ENCODE measurements around the gene RNASEL.
A peak's percentile ranks its signal among the peaks of the same experiment; 100 is the strongest.

The RNASEL gene

DNA sequence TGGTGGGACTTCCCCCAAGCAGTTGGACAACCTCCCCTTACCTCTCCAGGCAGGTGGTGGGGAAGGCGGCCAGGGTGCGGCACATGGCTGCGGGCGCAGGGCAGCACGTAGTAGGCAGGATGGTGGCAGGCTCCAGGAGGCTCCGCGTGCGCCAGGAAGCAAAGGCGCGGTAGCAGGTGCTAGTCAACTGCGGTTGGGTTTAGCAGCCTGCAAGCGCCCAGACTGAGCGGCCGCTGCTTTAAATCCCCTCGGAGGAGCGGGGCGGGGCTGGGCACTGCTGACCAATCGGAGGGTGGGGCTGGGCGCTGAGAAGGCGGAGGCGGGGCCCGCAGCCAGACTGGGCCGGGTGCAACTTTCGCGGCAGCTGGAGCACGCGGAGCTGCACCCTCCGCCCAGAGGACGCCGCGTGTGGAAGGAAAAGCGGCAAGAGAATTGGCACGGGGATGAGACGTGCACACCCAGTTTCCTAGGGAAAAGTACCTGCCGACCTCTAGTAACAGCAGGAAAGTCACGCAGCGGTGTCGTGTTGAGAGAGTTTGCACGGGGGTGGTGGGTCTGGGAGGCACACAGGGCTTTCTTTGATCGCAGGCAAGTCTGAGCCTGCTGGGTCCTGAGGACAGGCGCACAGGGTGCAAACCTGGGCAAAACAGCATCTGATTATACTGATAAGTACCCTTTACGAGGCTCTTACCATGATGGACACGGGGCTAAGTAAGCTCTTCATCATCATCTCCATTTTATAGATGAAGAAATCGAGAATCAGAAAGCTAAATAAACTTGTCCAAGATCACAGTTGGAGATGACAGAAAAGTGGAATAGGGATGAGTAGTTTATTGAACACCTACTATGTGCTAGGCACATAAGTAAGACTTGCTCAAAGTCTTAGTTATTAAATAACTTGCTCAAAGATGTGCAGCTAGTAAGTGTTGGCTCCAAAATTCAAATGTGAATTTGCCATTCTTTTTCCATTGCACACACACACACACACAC lies 15.4 kb upstream of the RNASEL start, which contains the start of gene RGS16 (continued):
- TF ChIP-seq ZXDB (tag by site-specific recombination; IDR thresholded peaks at IDR 0.05): peak; percentile 67; the same call in 1 of the 2 replicates
- no peak for TF ChIP-seq MYNN (tag by site-specific recombination; IDR thresholded peaks at IDR 0.05; ENCODE audit: borderline replicate concordance)
- TF ChIP-seq, protein P1, sequence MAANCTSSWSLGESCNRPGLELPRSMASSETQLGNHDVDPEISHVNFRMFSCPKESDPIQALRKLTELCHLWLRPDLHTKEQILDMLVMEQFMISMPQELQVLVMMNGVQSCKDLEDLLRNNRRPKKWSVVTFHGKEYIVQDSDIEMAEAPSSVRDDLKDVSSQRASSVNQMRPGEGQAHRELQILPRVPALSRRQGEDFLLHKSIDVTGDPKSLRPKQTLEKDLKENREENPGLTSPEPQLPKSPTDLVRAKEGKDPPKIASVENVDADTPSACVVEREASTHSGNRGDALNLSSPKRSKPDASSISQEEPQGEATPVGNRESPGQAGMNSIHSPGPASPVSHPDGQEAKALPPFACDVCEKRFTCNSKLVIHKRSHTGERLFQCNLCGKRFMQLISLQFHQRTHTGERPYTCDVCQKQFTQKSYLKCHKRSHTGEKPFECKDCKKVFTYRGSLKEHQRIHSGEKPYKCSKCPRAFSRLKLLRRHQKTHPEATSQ (tag by site-specific recombination; IDR thresholded peaks at IDR 0.05): peak; percentile 79; the same call in 1 of the 2 replicates
- no peak for TF ChIP-seq ZNF677 (tag by site-specific recombination; IDR thresholded peaks at IDR 0.05)
- TF ChIP-seq ZSCAN16 (tag by site-specific recombination; IDR thresholded peaks at IDR 0.05): peak; percentile 52; the same call in 1 of the 2 replicates
- TF ChIP-seq MZF1 (tag by site-specific recombination; IDR thresholded peaks at IDR 0.05; ENCODE audit: borderline replicate concordance): no peak; the same call in none of the 2 replicates
- TF ChIP-seq ZNF621 (tag by site-specific recombination; IDR thresholded peaks at IDR 0.05): no peak
- TF ChIP-seq ZBTB8A (tag by site-specific recombination; IDR thresholded peaks at IDR 0.05): peak; percentile 96
- TF ChIP-seq ZNF10 (tag by site-specific recombination; IDR thresholded peaks at IDR 0.05): peak; percentile 79
- TF ChIP-seq ZNF221 (tag by site-specific recombination; IDR thresholded peaks at IDR 0.05; ENCODE audit: borderline replicate concordance): no peak
- TF ChIP-seq ZNF843 (tag by site-specific recombination; IDR thresholded peaks at IDR 0.05): peak; percentile 84
- TF ChIP-seq ZNF837 (tag by site-specific recombination; IDR thresholded peaks at IDR 0.05): peak; percentile 86; the same call in 1 of the 2 replicates
- no peak for TF ChIP-seq ZNF404 (tag by site-specific recombination; IDR thresholded peaks at IDR 0.05)
- TF ChIP-seq ZBTB1 (tag by site-specific recombination; IDR thresholded peaks at IDR 0.05): peak; percentile 38; the same call in 1 of the 2 replicates
- TF ChIP-seq ZBTB7A (tag by site-specific recombination; IDR thresholded peaks at IDR 0.05; ENCODE audit: low read depth): no peak
- no peak for TF ChIP-seq ZNF639 (tag by site-specific recombination; IDR thresholded peaks at IDR 0.05)
- TF ChIP-seq KLF16 (tag by site-specific recombination; IDR thresholded peaks at IDR 0.05): peak; percentile 88
- TF ChIP-seq ZNF658 (tag by site-specific recombination; IDR thresholded peaks at IDR 0.05): no peak
- TF ChIP-seq, protein P2, sequence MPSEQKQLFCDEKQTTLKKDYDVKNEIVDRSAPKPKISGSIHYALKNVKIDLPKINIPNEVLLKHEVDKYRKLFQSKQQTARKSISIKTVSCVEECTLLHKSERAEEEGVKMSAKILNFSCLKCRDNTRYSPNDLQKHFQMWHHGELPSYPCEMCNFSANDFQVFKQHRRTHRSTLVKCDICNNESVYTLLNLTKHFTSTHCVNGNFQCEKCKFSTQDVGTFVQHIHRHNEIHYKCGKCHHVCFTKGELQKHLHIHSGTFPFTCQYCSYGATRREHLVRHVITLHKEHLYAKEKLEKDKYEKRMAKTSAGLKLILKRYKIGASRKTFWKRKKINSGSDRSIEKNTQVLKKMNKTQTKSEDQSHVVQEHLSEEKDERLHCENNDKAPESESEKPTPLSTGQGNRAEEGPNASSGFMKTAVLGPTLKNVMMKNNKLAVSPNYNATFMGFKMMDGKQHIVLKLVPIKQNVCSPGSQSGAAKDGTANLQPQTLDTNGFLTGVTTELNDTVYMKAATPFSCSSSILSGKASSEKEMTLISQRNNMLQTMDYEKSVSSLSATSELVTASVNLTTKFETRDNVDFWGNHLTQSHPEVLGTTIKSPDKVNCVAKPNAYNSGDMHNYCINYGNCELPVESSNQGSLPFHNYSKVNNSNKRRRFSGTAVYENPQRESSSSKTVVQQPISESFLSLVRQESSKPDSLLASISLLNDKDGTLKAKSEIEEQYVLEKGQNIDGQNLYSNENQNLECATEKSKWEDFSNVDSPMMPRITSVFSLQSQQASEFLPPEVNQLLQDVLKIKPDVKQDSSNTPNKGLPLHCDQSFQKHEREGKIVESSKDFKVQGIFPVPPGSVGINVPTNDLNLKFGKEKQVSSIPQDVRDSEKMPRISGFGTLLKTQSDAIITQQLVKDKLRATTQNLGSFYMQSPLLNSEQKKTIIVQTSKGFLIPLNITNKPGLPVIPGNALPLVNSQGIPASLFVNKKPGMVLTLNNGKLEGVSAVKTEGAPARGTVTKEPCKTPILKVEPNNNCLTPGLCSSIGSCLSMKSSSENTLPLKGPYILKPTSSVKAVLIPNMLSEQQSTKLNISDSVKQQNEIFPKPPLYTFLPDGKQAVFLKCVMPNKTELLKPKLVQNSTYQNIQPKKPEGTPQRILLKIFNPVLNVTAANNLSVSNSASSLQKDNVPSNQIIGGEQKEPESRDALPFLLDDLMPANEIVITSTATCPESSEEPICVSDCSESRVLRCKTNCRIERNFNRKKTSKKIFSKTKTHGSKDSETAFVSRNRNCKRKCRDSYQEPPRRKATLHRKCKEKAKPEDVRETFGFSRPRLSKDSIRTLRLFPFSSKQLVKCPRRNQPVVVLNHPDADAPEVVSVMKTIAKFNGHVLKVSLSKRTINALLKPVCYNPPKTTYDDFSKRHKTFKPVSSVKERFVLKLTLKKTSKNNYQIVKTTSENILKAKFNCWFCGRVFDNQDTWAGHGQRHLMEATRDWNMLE (tag by site-specific recombination; conservative IDR thresholded peaks at IDR 0.05; ENCODE audit: low read depth): no peak
- no peak for TF ChIP-seq ZNF248 (tag by site-specific recombination; IDR thresholded peaks at IDR 0.05)
- TF ChIP-seq ZNF513 (tag by site-specific recombination; IDR thresholded peaks at IDR 0.05): peak; percentile 83
- TF ChIP-seq ZNF394 (tag by site-specific recombination; IDR thresholded peaks at IDR 0.05; ENCODE audit: borderline replicate concordance): peak; percentile 69; the same call in 1 of the 2 replicates
- TF ChIP-seq ZNF146 (tag by site-specific recombination; IDR thresholded peaks at IDR 0.05): no peak
- TF ChIP-seq ZNF830 (tag by site-specific recombination; IDR thresholded peaks at IDR 0.05; ENCODE audit: low read depth): no peak
- TF ChIP-seq RBAK (tag by site-specific recombination; IDR thresholded peaks at IDR 0.05): no peak
- TF ChIP-seq ZNF776 (tag by site-specific recombination; IDR thresholded peaks at IDR 0.05; ENCODE audit: borderline replicate concordance): no peak
- peak; percentile 92 for TF ChIP-seq ZNF335 (tag by site-specific recombination; conservative IDR thresholded peaks at IDR 0.05)
- no peak for TF ChIP-seq SETDB1 (IDR thresholded peaks at IDR 0.05; ENCODE audit: insufficient read length, low read length)
- no peak for TF ChIP-seq ZNF645 (tag by site-specific recombination; IDR thresholded peaks at IDR 0.05)

Measured in HEK293 (cell line).